Measurements from ENCODE around the gene SCUBE3. TPM values are rescaled to one million over a fixed set of nuclear protein-coding genes. Genes with fewer than 3 reads are reported as not detected.

Gene SCUBE3
- total RNA-seq, 2 donors from 2014 or later = 0.05 to 0.16 TPM

DNA sequence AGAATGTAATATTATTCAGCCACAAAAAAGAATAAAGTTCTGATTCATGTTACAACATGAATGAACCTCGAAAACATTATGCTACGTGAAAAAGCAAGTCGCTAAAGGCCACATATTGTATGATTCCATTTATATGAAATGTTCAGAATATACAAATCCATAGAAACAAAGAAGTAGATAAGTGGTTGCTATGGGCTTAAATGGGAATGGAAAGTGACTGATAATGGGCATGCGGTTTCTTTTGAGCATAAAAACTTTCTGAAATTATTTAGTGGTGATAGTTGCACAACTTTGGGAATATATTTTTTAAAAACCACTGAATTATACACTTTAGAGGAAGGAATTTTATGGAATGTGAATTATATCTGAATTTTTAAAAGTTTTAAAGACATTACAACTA lies 39.3 kb upstream of the SCUBE3 start:
- ATAC-seq (replicated peaks in 1 of 2) (no peak), DNase-seq (no peak)
- peaks cover 0 to 2% of the 10 kb centered on the region in 2 donors for H3K36me3 Mint-ChIP-seq (ENCODE audit: insufficient read depth in 2 of 2)
- peaks cover 2% of the 10 kb centered on the region in 2 donors for H3K9me3 Mint-ChIP-seq
- H3K4me1 Mint-ChIP-seq (ENCODE audit: low read depth) = peaks cover 17% of the 10 kb centered on the region
- no peak overlapping the region for H3K4me3 Mint-ChIP-seq
- peaks cover 45% of the 10 kb centered on the region for H3K27me3 Mint-ChIP-seq (ENCODE audit: low read depth)
- no peak overlapping the region for H3K27ac Mint-ChIP-seq

DNA sequence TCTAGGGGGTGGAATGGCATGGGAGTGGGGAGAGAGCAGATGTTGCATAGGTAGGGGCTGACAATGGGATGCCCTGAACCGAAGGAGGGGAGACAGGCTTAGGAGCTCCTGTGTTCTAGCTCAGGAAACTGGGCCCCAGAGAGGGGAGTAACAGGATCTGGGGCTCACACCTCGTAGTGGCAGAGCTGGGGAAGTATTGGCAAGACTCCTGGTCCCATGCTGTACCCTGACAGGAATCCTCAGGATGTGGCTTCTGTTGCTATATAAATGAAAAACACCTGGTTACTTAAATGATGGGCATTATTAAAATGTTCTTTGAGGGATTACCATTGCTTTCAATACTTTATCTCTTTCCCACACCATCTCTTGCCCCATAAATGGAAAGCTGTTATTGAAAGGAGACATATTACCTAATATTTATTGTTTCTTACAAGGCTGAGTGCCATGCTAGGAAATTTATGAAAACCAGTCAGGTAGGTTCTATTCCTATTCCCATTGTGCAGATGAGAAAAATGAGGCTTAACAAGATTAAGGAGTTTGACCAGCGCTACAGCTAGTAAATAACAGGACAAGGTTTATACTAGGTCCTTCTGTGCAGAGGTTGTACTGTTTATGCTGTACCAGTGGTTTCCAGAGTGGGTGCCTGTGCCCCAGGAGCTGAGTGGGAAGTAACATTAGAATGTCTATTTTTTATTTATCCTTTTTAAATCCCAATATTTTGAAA lies 37.3 kb upstream of the SCUBE3 start:
- DNase-seq (no peak), ATAC-seq (replicated peaks in 1 of 2) (no peak)
- Mint-ChIP-seq H3K27ac (no peak overlapping the region), H3K27me3 (ENCODE audit: low read depth) (peaks cover 39% of the 10 kb centered on the region), H3K4me1 (ENCODE audit: low read depth) (peaks cover 5% of the 10 kb centered on the region), H3K36me3 (ENCODE audit: insufficient read depth in 2 of 2) (no peaks in the 10 kb centered on the region), H3K4me3 (no peak overlapping the region), H3K9me3 (no peaks in the 10 kb centered on the region)

DNA sequence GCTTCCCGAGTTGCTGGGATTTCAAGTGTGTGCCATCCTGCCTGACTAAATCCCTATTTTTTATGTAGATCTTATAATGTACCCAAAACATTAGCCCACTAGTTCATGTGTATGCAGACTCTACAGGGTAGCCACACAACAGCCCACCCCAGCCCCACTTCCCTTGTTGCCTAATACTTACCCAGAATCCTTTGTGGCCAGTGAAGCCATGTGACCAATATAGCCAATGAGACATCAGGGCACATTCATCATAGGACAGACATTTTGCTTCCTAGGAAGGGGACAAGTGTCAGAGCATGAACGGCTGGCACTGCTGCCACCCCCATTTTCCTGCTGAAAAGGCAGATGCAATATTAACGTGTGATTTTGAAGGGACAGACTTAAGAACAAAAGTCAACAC lies 36.6 kb upstream of the SCUBE3 start:
- DNase-seq (no peak), ATAC-seq (replicated peaks in 1 of 2) (no peak)
- Mint-ChIP-seq H3K36me3 (ENCODE audit: insufficient read depth in 2 of 2) (no peaks in the 10 kb centered on the region), H3K27me3 (ENCODE audit: low read depth) (peaks cover 39% of the 10 kb centered on the region), H3K9me3 (no peaks in the 10 kb centered on the region), H3K4me1 (ENCODE audit: low read depth) (peaks cover 5% of the 10 kb centered on the region), H3K27ac (no peak overlapping the region), H3K4me3 (no peak overlapping the region)

DNA sequence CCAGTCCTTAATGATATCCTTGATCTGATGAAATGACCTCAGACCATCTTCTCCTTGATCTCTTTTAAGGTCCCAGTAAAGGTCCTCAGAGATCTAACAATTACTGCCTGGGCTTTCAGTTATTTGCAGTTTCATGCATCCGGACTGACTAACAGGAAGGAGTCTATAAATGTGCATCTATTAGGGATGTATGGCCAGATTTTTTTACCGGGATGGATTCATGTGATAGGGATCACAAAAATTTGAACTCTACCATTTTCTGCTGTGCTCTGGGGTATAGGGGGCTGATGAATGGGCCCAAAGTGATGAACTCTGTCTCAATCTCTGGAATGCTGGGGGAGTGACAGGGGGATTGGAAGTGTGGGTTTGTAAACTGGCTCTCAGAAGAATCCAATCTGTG lies 36.2 kb upstream of the SCUBE3 start:
- no peaks in the 10 kb centered on the region for H3K9me3 Mint-ChIP-seq
- no peak for DNase-seq
- H3K36me3 Mint-ChIP-seq (ENCODE audit: insufficient read depth in 2 of 2) = no peaks in the 10 kb centered on the region
- H3K4me1 Mint-ChIP-seq (ENCODE audit: low read depth) = peaks cover 5% of the 10 kb centered on the region
- no peak for ATAC-seq (replicated peaks in 1 of 2)
- no peak overlapping the region for H3K27ac Mint-ChIP-seq
- H3K4me3 Mint-ChIP-seq = no peak overlapping the region
- H3K27me3 Mint-ChIP-seq (ENCODE audit: low read depth) = peaks cover 38% of the 10 kb centered on the region

DNA sequence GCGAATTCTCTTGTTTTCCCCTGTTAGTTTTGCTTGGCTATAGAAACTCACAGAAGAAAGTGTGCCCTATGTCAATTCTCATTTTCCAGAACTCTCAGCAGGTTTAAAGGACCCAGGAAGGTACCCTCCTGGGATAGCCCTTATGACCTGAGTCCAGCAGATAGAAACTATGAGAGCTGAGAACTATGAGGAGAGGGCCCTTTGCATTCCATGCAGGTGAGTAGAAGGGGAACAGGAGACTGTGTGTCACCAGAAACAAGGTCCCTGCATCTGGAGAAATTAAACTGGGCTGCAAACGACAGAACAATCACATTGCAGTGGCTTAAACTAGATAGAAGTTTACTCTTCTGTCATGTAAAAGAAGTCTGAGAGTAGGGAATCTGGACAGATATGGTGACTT lies 35.7 kb upstream of the SCUBE3 start:
- peaks cover 38% of the 10 kb centered on the region for H3K27me3 Mint-ChIP-seq (ENCODE audit: low read depth)
- DNase-seq (no peak), ATAC-seq (replicated peaks in 1 of 2) (no peak)
- H3K27ac Mint-ChIP-seq = no peak overlapping the region
- H3K4me3 Mint-ChIP-seq = no peak overlapping the region
- H3K36me3 Mint-ChIP-seq (ENCODE audit: insufficient read depth in 2 of 2) = no peaks in the 10 kb centered on the region
- H3K4me1 Mint-ChIP-seq (ENCODE audit: low read depth) = peaks cover 5% of the 10 kb centered on the region
- no peaks in the 10 kb centered on the region for H3K9me3 Mint-ChIP-seq

DNA sequence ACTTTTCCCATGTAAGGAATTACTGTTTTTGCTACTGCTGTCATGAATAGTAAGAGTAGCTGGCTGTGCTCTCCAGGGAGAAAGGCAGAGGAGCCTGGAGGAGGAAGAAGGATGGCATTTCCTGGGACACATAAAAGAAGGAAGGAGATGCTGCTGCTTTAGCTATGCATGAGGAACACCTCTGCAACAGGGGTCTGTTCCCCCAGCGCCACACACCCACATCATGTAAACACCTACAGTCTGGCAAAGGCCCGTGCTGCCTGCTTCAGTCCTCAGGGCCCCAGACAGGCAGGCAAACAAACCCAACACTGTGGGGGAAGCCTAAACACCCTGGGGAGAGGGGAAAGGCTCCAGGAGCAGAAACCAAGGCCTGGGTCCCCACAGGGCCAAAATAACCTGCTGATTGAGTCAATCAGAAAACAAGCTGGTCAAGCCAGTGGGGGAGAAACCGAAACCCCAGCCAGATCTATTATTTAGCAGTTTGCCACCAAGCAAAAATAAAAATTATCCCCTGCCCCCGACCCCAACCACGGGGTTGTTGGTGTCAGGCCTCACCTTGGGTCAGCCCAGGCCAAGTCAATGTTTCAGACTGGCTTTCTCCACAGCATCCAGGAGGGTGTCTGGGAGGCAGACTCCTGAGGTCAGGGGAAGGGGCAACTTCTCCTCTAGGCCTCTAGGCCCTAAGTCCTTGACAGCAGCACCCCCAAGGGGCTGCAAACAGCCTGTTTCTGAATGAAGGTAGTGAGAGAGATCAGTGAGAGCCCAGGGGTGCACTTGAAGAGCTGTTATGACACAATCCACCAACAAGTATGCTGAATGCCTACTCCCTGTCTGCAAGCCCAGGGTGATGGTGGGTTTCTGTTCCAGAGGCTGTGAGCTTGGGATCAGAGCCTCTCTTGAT lies 34.6 kb upstream of the SCUBE3 start:
- Mint-ChIP-seq H3K27ac (no peak overlapping the region), H3K27me3 (ENCODE audit: low read depth) (peaks cover 32% of the 10 kb centered on the region), H3K4me3 (no peak overlapping the region), H3K36me3 (ENCODE audit: insufficient read depth in 2 of 2) (no peaks in the 10 kb centered on the region), H3K4me1 (ENCODE audit: low read depth) (no peaks in the 10 kb centered on the region), H3K9me3 (no peaks in the 10 kb centered on the region)
- DNase-seq = no peak
- ATAC-seq (replicated peaks in 1 of 2) = peak; percentile 15 to 21

DNA sequence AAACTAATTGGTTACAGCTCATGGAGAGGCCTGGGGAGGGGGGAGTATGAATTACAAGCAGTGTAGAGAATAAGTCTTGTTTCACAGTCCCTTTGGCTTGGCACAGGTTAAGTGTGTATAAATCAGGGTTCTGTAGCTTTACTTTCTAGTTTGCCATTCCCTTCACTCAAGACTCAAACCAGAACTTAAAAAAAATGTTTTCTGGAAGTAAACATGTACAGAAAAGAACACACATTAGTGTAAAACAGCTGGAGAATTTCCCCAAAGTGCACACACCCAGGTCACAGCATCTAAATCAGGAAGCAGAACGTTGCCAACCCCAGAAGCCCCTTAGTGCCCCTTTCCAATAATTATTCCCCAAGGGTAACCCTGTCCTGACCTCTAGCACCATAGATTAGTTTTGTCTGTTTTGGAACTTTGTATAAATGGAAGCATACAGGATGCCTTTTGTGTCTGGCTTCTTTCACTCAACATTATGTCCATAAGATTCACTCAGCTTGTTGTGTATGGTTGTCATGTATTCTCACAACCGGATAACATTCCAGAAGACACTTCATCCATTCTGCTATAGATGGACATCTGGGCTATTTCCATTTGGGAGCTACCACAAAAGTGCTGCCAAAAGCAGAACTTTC lies 33.7 kb upstream of the SCUBE3 start:
- H3K4me1 Mint-ChIP-seq (ENCODE audit: low read depth) = no peaks in the 10 kb centered on the region
- H3K27ac Mint-ChIP-seq = no peak overlapping the region
- peaks cover 39% of the 10 kb centered on the region for H3K27me3 Mint-ChIP-seq (ENCODE audit: low read depth)
- H3K36me3 Mint-ChIP-seq (ENCODE audit: insufficient read depth in 2 of 2) = no peaks in the 10 kb centered on the region
- ATAC-seq (replicated peaks in 1 of 2) = no peak
- DNase-seq = no peak
- no peak overlapping the region for H3K4me3 Mint-ChIP-seq
- H3K9me3 Mint-ChIP-seq = no peaks in the 10 kb centered on the region

DNA sequence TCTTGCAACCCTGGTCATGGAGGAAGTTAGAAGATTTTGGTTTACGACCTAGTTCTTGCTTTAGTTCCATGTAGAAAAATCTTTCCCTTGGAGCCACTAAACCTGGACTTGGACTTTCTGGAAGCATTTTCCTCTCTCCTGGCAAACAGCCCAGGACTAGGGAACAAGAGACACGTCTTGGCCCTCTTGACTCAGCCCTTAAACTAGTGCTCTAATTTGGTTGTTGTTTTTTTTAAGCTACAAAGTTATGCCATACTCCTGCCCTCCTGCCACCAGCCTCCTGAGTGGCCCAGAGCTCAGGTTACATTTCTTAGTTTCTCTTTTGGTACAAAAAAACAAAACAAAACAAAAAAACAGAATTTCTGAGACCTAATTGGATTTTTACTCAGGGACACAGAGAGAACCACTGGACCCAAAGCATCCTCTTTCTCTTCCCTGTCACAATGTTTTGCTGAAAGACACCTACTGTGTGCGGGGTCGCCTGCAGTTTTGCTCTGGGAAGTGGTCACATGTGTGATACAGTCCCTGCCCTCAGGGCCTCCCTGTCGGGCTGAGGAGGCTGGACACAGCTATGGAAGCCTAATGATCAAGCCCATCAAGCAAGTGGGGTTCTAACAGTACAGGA lies 32.3 kb upstream of the SCUBE3 start:
- Mint-ChIP-seq H3K4me1 (ENCODE audit: low read depth) (no peaks in the 10 kb centered on the region), H3K36me3 (ENCODE audit: insufficient read depth in 2 of 2) (no peaks in the 10 kb centered on the region), H3K27ac (no peak overlapping the region), H3K9me3 (no peaks in the 10 kb centered on the region), H3K4me3 (no peak overlapping the region), H3K27me3 (ENCODE audit: low read depth) (peaks cover 36% of the 10 kb centered on the region)
- DNase-seq (no peak), ATAC-seq (replicated peaks in 1 of 2) (no peak)

DNA sequence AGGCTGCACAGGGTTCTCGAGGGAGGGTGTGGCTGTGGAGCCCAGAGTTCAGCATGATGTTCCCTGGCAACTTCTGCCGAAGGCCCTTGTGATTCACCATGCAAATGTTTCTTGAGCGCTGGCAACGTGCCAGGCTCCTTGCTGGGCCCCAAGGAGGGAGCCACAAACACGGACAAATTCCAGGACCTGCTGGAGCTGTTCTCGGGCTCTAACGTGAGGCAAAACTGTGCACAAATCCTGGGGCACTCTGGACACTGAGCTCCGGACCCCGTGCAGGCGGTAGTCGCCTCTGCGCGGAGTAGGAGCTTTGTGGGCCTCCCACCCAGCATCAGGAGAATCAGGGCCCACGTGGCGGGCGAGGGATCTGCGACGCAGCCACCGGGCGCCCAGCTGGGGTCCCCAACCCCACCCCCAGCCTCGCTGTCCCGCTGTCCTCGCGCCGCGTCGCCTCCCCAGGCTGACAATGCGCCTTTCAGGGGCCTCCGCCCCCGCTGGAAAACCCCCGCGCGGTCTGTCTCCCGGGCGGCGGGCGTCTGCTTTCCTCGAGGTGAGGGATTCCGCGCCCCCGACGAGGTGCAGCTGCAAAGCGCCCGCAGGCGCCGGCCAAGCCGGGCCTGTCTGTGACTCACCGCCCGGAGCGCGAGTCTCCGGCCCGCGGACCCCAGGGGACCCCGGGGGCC lies 31.7 kb upstream of the SCUBE3 start:
- DNase-seq = no peak
- Mint-ChIP-seq H3K9me3 (no peaks in the 10 kb centered on the region), H3K27me3 (ENCODE audit: low read depth) (peaks cover 36% of the 10 kb centered on the region), H3K4me1 (ENCODE audit: low read depth) (no peaks in the 10 kb centered on the region), H3K4me3 (no peak overlapping the region), H3K36me3 (ENCODE audit: insufficient read depth in 2 of 2) (no peaks in the 10 kb centered on the region), H3K27ac (no peak overlapping the region)
- ATAC-seq (replicated peaks in 1 of 2) = no peak

DNA sequence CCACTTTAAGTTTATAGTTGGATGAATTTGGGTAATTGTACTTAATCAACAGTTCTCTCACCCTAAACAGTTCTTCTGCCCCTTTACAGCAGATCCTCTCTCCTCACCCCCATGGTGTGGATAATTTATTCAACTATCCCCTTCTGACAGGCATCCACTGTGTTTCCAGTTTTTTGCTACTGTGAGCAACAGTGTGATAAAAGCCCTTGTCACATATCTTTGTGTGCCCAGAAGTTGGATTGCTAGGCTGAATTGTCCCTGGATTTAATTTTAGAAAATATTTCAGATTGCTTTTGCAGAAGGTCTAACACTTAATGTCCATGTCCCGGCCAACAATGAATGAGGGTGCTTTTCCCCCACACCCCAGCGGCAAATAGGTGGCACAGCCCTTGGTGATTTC lies 30.5 kb upstream of the SCUBE3 start:
- H3K27ac Mint-ChIP-seq = no peak overlapping the region
- no peaks in the 10 kb centered on the region for H3K4me1 Mint-ChIP-seq (ENCODE audit: low read depth)
- no peak overlapping the region for H3K4me3 Mint-ChIP-seq
- ATAC-seq (replicated peaks in 1 of 2) (no peak), DNase-seq (no peak)
- no peaks in the 10 kb centered on the region for H3K36me3 Mint-ChIP-seq (ENCODE audit: insufficient read depth in 2 of 2)
- no peaks in the 10 kb centered on the region for H3K9me3 Mint-ChIP-seq
- H3K27me3 Mint-ChIP-seq (ENCODE audit: low read depth) = peaks cover 24% of the 10 kb centered on the region

DNA sequence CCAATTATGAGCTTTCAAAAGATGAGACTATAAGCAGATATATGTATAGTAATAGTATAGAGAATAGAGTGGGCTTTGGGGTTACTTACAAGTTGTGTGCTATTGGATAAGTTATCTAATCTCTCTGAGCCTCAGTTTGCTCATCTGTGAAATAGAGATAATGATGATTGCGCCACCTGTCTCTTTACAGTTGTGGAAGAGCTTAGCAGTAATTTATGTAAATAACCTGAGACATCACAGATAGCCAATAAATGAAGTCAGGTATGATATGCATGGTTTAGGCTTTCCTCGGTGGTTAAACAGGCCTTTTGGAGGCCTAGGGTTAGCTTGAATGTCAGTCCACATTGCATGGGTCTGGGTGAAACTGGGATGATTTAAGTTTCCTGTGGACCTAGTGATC lies 29.8 kb upstream of the SCUBE3 start:
- ATAC-seq (replicated peaks in 1 of 2) (no peak), DNase-seq (no peak)
- Mint-ChIP-seq H3K27ac (no peak overlapping the region), H3K9me3 (no peaks in the 10 kb centered on the region), H3K36me3 (ENCODE audit: insufficient read depth in 2 of 2) (no peaks in the 10 kb centered on the region), H3K27me3 (ENCODE audit: low read depth) (peaks cover 18% of the 10 kb centered on the region), H3K4me1 (ENCODE audit: low read depth) (no peaks in the 10 kb centered on the region), H3K4me3 (no peak overlapping the region)

DNA sequence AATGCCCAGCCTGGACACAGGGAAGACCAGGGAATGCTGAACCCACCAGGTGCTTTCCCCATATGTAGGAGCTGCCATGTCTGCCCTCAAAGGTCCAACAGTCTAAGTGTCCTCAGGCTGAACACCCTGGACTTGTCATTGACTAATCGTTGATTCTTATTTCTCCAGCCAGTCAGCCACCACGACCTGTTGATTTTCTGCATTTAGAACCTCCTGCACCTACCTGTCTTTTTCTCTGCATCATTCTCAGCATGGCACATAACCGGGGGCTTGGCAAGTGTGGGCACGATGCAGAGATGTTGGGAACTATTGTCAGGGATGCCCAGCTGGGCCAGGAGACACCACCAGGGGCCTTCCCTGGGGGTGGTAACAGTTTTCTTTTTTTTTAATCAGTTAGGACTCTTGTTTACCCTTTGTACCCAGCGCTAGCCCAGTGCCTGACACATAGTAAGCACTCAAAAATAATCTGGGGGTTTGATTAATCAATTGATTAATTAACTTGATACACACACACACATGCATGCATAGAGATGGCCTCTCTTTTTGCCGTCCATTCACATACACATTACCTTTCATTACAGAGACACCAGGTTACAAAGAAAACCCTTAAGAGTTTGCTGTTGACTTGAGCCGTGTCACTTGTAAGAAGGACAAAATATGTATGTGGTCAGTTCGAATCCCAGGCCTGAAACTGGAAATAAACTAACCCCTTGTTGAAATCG lies 29.0 kb upstream of the SCUBE3 start:
- Mint-ChIP-seq H3K27ac (no peak overlapping the region), H3K9me3 (no peaks in the 10 kb centered on the region), H3K27me3 (ENCODE audit: low read depth) (peaks cover 18% of the 10 kb centered on the region), H3K36me3 (ENCODE audit: insufficient read depth in 2 of 2) (no peaks in the 10 kb centered on the region), H3K4me1 (ENCODE audit: low read depth) (no peaks in the 10 kb centered on the region), H3K4me3 (no peak overlapping the region)
- no peak for DNase-seq
- no peak for ATAC-seq (replicated peaks in 1 of 2)

Data from activated T-cell treated with anti-CD3 and anti-CD28 coated beads, Interleukin-2, amount 50 U/mL, for 72 hours (primary cell).